Temporal lobe (tissue), 2 donors: ENCODE data around the gene ARID3A. TPM values are rescaled to one million over a fixed set of nuclear protein-coding genes. Genes with fewer than 3 reads are reported as not detected.
A peak's percentile ranks its signal among the peaks of the same experiment; 100 is the strongest.

ENCODE experiments used
- small RNA-seq: library from RNA; depleted of rRNA; stranded (forward); fragments of <200 nt; gene quantifications from one replicate; pipeline ENCODE3, GENCODE V24; 2014; ENCODE audit warnings: low replicate concordance
- total RNA-seq: library from RNA; depleted of rRNA; stranded (reverse); fragments of >200 nt; gene quantifications from one replicate; pipeline ENCODE4 v1.2.3, GENCODE V29; 2014

Gene ARID3A
- total RNA-seq, 1 donor from 2014 or later: 1.5 TPM

Small RNAs within 50 kb of the gene (small RNA-seq; reads per million reads assigned to genes)
- gene RNU6-2: 0.35 reads per million, percentile 27 among the genes with 10 or more reads in this experiment
- 0.16 reads per million for gene RNU6-9

Other genes starting within 250 kb of the ARID3A start
- 4.9 TPM for gene FSTL3, start 249.6 kb upstream of the ARID3A start, total RNA-seq
- gene PRSS57, start 230.6 kb upstream of the ARID3A start, total RNA-seq: not detected
- 84.1 TPM for gene PALM, start 217.1 kb upstream of the ARID3A start, total RNA-seq
- under 0.01 TPM for gene MISP, start 174.9 kb upstream of the ARID3A start, total RNA-seq
- gene PTBP1, start 128.6 kb upstream of the ARID3A start, total RNA-seq: 19.9 TPM
- 72.0 TPM for gene PLPPR3, start 104.1 kb upstream of the ARID3A start, total RNA-seq
- 2.0 TPM for gene AZU1, start 98.2 kb upstream of the ARID3A start, total RNA-seq
- gene PRTN3, start 85.0 kb upstream of the ARID3A start, total RNA-seq: 1.5 TPM
- gene ELANE, start 73.7 kb upstream of the ARID3A start, total RNA-seq: 1.2 TPM
- gene CFD, start 66.4 kb upstream of the ARID3A start, total RNA-seq: 0.98 TPM
- gene MED16, start 32.8 kb upstream of the ARID3A start, total RNA-seq: 24.8 TPM
- not detected for gene RNU6-9, start 32.6 kb upstream of the ARID3A start, total RNA-seq
- gene R3HDM4, start 12.8 kb upstream of the ARID3A start, total RNA-seq: 24.6 TPM
- gene KISS1R, start 8.7 kb upstream of the ARID3A start, total RNA-seq: 0.49 TPM
- 35.9 TPM for gene WDR18, start 58.3 kb downstream of the ARID3A start, total RNA-seq
- under 0.01 TPM for gene GRIN3B, start 74.4 kb downstream of the ARID3A start, total RNA-seq
- gene TMEM259, start 95.1 kb downstream of the ARID3A start, total RNA-seq: 30.2 TPM
- gene RNU6-2, start 95.5 kb downstream of the ARID3A start, total RNA-seq: not detected
- 4.4 TPM for gene CNN2, start 100.6 kb downstream of the ARID3A start, total RNA-seq
- 0.74 TPM for gene ABCA7, start 114.1 kb downstream of the ARID3A start, total RNA-seq
- gene ARHGAP45, start 141.1 kb downstream of the ARID3A start, total RNA-seq: 3.7 TPM
- gene POLR2E, start 169.3 kb downstream of the ARID3A start, total RNA-seq: 31.0 TPM
- 95.9 TPM for gene GPX4, start 178.0 kb downstream of the ARID3A start, total RNA-seq
- gene SBNO2, start 248.2 kb downstream of the ARID3A start, total RNA-seq: 5.2 TPM